Subcutaneous preadipocyte (primary cell): Measurements from ENCODE around the gene FOXI1. TPM values are rescaled to one million over a fixed set of nuclear protein-coding genes. Genes with fewer than 3 reads are reported as not detected.

Experiments used
- total RNA-seq: library from RNA; depleted of rRNA; stranded (reverse); fragments of >200 nt; gene quantifications from 2 replicates; pipeline ENCODE4 v1.2.3, GENCODE V29; 2012

FOXI1 gene
- total RNA-seq: not detected in 2 replicates

DNA sequence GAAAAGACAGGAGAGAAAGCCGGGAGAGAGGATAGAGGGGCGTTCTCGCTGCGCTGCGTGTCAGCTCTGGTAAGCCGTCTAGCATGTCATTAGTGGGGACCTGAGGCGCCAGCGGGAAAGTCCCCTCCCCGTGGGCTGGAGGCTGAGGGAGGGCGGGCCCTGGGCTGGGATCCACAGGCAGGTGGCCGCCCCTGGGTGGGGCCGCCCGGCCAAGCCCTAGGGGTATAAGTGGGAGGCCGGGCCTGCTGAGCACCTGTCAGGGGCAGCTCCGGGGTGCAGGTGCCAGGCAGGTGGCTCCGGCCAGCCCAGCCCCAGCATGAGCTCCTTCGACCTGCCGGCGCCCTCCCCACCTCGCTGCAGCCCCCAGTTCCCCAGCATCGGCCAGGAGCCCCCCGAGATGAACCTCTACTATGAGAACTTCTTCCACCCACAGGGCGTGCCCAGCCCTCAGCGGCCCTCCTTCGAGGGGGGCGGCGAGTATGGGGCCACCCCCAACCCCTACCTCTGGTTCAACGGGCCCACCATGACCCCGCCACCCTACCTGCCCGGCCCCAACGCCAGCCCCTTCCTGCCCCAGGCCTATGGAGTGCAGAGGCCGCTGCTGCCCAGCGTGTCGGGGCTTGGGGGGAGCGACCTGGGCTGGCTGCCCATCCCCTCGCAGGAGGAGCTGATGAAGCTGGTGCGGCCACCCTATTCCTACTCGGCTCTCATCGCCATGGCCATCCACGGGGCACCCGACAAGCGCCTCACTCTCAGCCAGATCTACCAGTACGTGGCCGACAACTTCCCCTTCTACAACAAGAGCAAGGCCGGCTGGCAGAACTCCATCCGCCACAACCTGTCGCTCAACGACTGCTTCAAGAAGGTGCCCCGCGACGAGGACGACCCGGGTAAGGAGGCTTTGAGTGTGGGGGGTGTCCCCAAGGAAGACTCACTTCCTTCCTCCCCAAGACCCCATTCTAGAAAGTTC, at the start of gene FOXI1:
FOXI1 (plus strand) TSS at position 256 of the 970 bp plus-strand sequence; CDS start at position 317, 61 bp downstream.

Other genes starting within 250 kb of the FOXI1 start
- gene INSYN2B, start 125.4 kb upstream of the FOXI1 start, total RNA-seq: 6.6 and 18.4 TPM in 2 replicates
- gene C5orf58, start 127.1 kb downstream of the FOXI1 start, total RNA-seq: not detected in 2 replicates
- gene LCP2, start 191.9 kb downstream of the FOXI1 start, total RNA-seq: not detected in 2 replicates